ENCODE data around the gene SF3B1.
"Not testable (repeated sequence)": the region's sequence is repeated elsewhere in the genome, so short reads cannot be mapped to it uniquely, and the experiment has no call there.

Gene SF3B1

DNA sequence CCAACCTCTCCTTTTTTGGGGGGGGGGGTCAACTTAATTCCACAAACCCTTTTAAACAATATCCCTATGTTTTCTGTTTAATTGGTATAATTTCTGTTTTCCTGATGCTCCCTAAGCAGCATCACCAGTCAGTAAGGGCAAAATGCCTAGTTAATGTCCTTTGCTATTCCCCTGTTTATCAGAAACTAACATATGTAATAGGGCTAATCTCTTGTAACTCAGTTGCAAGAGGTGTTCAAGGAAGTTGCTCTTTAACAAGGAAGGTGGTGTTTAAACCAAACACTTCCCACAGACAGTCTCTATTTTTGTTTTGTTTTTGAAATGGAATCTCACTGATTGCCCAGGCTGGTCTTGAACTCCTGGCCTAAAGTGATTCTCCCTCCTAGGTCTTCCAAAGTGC lies 12.0 kb upstream of the SF3B1 start:
- H3K36me3 Mint-ChIP-seq = no peaks in the 10 kb centered on the region
- no peak overlapping the region for H3K27ac Mint-ChIP-seq
- H3K4me1 Mint-ChIP-seq = no peaks in the 10 kb centered on the region
- H3K4me3 Mint-ChIP-seq = no peak overlapping the region
- H3K9me3 Mint-ChIP-seq = no peaks in the 10 kb centered on the region
- no peaks in the 10 kb centered on the region for H3K27me3 Mint-ChIP-seq

DNA sequence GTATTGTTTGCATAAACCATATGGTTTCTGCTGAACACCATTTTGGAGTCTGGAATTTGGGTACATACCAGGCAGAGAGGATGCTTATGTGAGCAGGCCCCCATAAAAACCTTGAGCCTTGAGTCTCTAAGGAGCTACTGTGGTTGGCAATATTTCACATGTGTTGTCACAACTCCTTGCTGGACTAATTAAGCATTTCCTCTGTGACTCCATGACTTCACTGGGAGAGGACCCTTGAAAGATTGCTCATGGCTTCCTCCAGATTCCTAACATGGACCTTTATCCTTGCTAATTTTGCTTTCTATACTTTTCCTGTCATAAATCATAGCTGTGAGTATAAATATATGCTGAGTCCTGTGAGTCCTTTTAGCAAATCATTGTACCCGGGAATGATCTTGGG lies 10.9 kb upstream of the SF3B1 start:
- no peaks in the 10 kb centered on the region for H3K27me3 Mint-ChIP-seq
- H3K4me3 Mint-ChIP-seq = no peak overlapping the region
- H3K27ac Mint-ChIP-seq = no peak overlapping the region
- no peaks in the 10 kb centered on the region for H3K36me3 Mint-ChIP-seq
- no peaks in the 10 kb centered on the region for H3K9me3 Mint-ChIP-seq
- no peaks in the 10 kb centered on the region for H3K4me1 Mint-ChIP-seq

DNA sequence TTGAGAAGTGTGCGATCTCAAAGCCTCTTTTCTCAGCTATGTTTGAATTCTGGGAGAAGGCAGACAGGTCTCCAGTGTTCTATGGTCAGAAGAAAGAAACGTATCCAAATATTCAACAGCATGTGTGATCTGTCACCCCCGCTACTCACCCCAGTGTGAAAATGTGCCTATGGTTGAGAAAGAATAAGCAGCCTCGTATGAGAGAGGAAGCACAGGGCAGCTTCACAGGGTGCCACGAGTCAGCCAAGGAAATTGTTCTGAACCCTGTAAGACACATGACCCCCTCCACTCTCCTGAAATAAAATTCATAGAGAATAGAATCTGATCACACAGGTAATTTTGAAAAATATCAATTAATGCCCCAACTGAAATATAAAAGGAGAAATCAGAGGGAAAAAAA lies 8.0 kb upstream of the SF3B1 start:
- no peak overlapping the region for H3K27ac Mint-ChIP-seq
- no peaks in the 10 kb centered on the region for H3K36me3 Mint-ChIP-seq
- H3K4me3 Mint-ChIP-seq = no peak overlapping the region
- no peaks in the 10 kb centered on the region for H3K9me3 Mint-ChIP-seq
- H3K27me3 Mint-ChIP-seq = no peaks in the 10 kb centered on the region
- no peaks in the 10 kb centered on the region for H3K4me1 Mint-ChIP-seq

DNA sequence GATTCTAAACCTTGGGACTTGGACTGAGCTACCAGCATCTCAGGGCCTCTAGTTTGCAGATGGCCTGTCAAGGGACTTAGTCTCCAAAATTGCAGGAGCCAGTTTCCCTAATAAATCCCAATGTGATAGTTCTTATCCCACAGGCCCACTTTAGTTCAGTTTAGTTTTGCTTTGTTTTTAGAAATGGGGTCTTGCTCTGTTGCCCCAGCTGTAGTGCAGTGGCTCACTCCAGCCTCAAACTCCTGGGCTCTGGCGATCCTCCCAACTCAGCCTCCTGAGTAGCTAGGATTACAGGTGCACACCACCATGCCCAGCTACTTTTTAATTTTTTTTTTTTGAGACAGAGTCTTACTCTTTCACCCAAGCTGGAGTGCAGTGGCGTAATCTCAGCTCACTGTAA lies 2.6 kb upstream of the SF3B1 start:
- Mint-ChIP-seq H3K36me3 (peaks cover 10% of the 10 kb centered on the region), H3K27me3 (no peaks in the 10 kb centered on the region), H3K4me3 (peak overlapping the region; percentile 15), H3K4me1 (peaks cover 23% of the 10 kb centered on the region), H3K27ac (no peak overlapping the region), H3K9me3 (no peaks in the 10 kb centered on the region)

DNA sequence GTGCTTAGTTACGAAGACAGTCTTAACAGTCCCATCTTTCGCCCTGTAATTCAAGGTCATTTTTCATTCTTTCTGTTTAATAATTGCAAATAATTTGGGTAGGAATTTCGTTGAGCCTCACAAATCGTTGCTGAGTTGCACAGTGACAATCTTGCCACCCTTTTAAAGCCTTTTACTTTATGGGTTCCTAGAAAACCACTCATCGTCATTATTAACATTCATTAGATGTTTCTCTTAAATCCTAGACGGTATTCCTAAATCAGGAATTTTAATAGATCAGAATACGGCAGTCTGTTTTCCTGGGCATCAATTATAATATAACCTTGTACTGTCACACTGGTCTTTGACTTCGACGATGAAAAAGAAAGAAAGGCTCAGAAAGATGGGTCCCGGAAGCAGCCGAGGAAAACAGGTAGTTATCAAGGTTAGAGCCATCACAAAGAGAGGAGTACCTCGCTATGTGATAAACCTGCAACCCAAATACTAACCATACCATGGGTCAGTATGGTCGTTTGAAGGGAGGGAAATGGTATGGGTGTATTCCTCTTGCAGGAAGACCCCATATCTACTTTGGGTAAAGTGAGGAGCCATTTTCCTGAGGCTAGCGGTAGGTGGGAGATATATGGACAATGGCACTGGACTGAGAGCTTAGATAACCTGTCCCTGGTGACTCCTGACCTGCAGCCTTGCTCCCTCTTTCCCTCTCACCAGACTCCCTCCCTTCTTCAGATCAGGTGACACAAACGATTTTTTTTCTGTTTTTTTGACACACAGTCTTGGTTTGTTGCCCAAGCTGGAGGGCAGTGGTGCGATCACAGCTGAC lies 981 bp upstream of the SF3B1 start:
- peaks cover 39% of the 10 kb centered on the region for H3K4me1 Mint-ChIP-seq
- H3K4me3 Mint-ChIP-seq = peak overlapping the region; percentile 100
- H3K9me3 Mint-ChIP-seq = no peaks in the 10 kb centered on the region
- peak overlapping the region; percentile 100 for H3K27ac Mint-ChIP-seq
- H3K27me3 Mint-ChIP-seq = no peaks in the 10 kb centered on the region
- peaks cover 12% of the 10 kb centered on the region for H3K36me3 Mint-ChIP-seq

DNA sequence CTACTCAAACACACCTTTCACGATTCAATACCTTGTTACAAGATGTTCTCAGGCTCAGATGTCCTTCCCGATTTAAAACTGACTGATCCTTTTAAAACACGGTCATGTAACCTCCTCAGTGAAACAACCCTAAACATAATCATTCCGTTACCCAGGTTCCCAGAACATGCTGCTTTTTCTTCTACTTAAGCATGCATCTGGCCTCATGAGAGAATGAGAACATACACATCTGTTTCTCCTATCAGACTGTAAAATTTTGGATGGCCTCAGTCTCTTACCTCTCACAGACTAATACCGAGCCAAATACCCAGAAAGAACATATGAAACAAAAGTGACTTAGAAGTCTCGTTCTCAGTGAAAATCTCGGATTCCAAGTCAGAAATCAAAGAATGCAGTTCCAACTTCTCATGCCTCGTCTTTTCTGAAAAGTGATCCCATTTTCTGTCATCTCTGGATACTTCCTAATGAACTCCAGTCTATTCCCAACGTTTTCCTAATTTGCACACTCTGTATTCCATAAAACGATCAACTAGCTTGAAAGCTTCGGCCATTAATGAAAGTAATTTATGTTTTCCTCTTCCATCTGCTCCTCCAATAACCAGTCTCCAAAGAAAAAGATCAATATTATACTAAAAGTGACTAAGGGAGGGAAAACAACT lies 919 bp downstream of the SF3B1 start:
- H3K36me3 Mint-ChIP-seq = peaks cover 16% of the 10 kb centered on the region
- H3K4me1 Mint-ChIP-seq = peaks cover 56% of the 10 kb centered on the region
- no peaks in the 10 kb centered on the region for H3K27me3 Mint-ChIP-seq
- H3K27ac Mint-ChIP-seq = peak overlapping the region; percentile 100
- H3K4me3 Mint-ChIP-seq = peak overlapping the region; percentile 100
- no peaks in the 10 kb centered on the region for H3K9me3 Mint-ChIP-seq

DNA sequence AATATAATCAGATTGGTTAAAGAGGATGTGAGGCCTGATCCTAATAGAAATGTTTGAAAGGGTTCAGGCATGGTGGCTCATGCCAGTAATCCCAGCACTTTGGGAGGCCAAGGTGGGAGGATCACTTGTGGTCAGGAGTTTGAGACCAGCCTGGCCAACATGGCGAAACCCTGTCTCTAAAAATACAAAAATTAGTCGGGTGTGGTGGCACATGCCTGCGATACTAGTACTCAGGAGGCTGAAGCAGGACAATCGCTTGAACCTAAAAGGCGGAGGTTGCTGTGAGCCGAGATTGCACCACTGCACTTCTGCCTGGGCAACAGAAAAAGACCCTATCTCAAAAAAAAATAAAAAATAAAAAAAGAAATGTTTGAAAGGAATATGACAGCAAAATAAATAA lies 2.3 kb downstream of the SF3B1 start:
- H3K27me3 Mint-ChIP-seq, H3K9me3 Mint-ChIP-seq: not testable (repeated sequence)
- peak overlapping the region; percentile 17 for H3K27ac Mint-ChIP-seq
- peak overlapping the region; percentile 100 for H3K4me3 Mint-ChIP-seq
- peaks cover 16% of the 10 kb centered on the region for H3K36me3 Mint-ChIP-seq
- peaks cover 67% of the 10 kb centered on the region for H3K4me1 Mint-ChIP-seq

DNA sequence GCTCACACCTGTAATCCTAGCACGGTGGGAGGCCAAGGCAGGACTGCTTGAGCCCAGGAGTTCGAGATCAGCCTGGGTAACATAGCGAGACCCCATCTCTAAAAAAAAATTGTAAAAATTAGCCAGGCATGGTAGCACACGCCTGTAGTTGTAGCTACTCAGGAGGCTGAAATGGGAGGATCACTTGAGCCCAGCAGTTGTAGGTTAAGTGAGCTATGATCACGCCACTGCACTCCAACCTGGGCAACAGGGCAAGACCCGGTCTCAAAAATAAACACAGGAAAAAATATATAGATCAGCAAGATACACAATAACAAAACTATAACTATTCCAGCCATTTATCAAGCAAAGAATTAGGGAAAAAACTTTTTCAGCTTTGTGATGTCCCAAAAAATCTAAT lies 3.0 kb downstream of the SF3B1 start:
- Mint-ChIP-seq H3K36me3 (peaks cover 16% of the 10 kb centered on the region), H3K4me1 (peaks cover 73% of the 10 kb centered on the region), H3K4me3 (peak overlapping the region; percentile 100), H3K9me3 (no peaks in the 10 kb centered on the region), H3K27ac (no peak overlapping the region), H3K27me3 (no peaks in the 10 kb centered on the region)

DNA sequence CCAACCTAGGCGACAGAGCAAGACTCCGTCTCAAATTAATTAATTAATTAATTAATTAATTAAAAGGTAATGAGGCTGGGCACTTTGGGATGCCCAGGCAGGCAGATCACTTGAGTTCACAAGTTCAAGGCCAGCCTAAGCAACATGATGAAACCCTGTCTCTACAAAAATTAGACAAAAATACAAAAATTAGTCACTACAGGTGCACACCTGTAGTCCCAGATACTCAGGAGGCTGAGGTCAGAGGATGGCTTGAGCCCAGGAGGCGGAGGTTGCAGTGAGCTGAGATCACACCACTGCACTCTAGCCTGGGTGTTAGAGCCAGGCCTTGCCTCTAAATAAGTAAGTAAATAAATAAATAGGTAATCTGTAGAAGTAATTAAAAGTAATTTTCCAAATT lies 6.8 kb downstream of the SF3B1 start:
- Mint-ChIP-seq H3K27ac (no peak overlapping the region), H3K4me3 (no peak overlapping the region), H3K4me1 (peaks cover 88% of the 10 kb centered on the region), H3K9me3 (no peaks in the 10 kb centered on the region), H3K36me3 (peaks cover 6% of the 10 kb centered on the region), H3K27me3 (no peaks in the 10 kb centered on the region)

DNA sequence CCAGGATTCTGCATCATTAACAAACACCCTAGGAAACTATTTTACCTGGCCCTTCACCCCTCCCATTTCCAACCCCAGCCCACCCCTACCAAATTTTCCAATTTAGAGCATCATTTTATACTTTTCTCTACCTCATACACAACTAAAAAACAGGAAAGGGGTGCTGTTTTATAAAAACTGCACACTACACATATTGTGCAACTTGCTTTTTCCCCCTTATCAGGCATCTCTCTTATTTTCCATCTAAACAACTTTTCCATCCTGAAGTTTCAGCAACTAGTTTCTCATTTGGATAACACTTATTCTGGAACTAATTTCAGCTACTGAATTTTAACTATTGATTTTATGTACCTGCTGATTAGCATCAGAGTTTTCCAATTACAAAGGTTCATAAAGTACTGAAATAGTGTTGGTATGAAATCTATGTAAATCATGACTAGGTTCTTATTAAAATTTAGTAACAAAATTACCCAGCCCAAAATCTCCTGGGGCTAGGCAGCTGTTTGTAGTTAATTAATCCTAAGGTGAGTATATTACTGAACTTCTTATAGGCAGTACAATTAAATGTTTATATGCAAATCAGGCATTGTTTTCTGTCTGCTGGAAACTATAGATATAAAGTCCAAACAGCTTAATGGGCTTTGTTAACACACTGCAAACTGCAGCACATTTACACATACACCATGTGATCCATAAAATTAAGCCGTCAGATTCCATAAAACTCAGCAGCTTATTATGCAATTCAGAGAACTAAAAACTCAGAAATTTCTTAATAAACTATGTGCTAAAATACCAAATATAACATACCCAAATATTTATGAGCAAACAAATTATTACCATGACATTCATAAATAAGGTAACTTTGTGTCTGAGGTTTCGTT lies 7.9 kb downstream of the SF3B1 start:
- Mint-ChIP-seq H3K9me3 (no peaks in the 10 kb centered on the region), H3K4me3 (peak overlapping the region; percentile 77), H3K36me3 (peaks cover 6% of the 10 kb centered on the region), H3K27me3 (no peaks in the 10 kb centered on the region), H3K4me1 (peaks cover 80% of the 10 kb centered on the region), H3K27ac (peak overlapping the region; percentile 80)

DNA sequence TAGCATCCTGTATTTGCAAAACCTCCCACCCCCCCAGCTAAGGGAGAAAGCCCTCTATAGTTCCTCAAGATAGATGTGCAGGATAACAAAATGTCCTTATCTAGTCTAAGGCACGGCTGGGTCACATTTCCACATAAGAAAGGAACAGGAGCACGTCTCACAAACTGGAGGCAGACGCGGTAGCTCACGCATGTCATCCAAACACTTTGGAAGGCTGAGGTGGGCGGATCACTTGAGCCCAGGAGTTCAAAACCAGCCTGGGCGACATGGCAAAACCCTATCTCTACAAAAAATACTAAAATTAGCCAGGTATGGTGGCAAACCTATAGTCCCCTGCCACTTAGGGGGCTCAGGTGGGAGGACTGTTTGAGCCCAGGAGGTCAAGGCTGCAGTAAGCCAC lies 9.3 kb downstream of the SF3B1 start:
- Mint-ChIP-seq H3K9me3 (no peaks in the 10 kb centered on the region), H3K4me3 (peak overlapping the region; percentile 77), H3K36me3 (peaks cover 6% of the 10 kb centered on the region), H3K27me3 (no peaks in the 10 kb centered on the region), H3K27ac (peak overlapping the region; percentile 89), H3K4me1 (peaks cover 73% of the 10 kb centered on the region)

DNA sequence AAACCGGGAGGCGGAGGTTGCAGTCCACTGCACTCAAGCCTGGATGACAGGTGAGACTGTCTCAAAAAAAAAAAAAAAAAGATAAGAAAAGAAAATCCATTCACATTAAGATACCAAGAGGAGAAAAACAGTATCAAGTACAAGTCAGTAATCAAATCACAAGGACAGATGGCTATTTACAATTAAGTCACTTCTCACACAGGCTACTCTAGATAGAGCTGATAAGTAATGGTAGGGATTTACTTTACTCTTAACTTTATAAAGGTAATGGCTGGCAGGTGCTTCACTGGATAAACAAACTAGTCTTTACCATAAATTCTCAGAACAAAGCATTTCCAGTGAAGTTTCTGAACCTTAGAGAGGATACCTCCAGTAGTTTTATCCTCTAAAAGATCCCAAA lies 11.5 kb downstream of the SF3B1 start:
- Mint-ChIP-seq H3K27ac (no peak overlapping the region), H3K9me3 (no peaks in the 10 kb centered on the region), H3K36me3 (peaks cover 2% of the 10 kb centered on the region), H3K4me3 (no peak overlapping the region), H3K4me1 (peaks cover 62% of the 10 kb centered on the region), H3K27me3 (no peaks in the 10 kb centered on the region)

DNA sequence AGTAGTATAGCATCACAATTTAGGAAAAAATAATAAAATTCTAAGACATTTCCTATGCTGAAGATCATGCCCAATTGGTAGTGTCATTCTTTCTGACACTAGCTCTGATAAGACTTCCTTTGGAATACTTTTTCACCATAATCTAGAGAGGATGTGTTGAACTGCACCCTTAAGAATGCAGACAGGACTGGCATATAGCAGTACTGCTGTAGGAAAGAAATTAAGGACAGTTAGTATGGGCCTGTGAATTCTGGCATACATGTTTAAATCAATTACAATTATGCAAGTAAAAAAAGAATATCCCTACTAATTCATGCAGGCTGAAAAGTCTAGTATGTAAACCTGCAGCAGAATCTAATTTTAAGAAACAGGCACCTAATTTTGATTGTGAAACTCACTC lies 15.4 kb downstream of the SF3B1 start:
- Mint-ChIP-seq H3K9me3 (no peaks in the 10 kb centered on the region), H3K4me1 (peaks cover 40% of the 10 kb centered on the region), H3K27me3 (no peaks in the 10 kb centered on the region), H3K27ac (no peak overlapping the region), H3K4me3 (no peak overlapping the region), H3K36me3 (peaks cover 8% of the 10 kb centered on the region)

DNA sequence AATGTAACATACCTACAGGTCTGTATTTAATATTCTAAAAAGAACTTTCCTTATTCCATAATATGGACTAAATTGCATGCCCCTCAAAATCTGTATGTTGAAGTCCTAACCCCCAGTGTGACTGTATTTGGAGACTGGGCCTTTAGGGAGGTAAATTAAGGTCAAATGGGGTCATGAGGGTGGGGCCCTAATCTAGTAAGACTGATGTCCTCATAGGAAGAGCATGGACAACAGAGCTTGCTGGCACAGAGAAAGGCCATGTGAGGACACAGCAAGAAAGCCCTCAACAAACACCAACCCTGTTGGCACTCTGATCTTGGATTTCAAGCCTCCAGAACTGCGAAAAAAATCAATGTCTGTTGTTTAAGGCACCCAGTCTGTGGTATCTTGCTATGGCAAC lies 18.6 kb downstream of the SF3B1 start:
- Mint-ChIP-seq H3K4me3 (no peak overlapping the region), H3K36me3 (peaks cover 10% of the 10 kb centered on the region), H3K4me1 (peaks cover 25% of the 10 kb centered on the region), H3K27me3 (no peaks in the 10 kb centered on the region), H3K9me3 (no peaks in the 10 kb centered on the region), H3K27ac (no peak overlapping the region)

DNA sequence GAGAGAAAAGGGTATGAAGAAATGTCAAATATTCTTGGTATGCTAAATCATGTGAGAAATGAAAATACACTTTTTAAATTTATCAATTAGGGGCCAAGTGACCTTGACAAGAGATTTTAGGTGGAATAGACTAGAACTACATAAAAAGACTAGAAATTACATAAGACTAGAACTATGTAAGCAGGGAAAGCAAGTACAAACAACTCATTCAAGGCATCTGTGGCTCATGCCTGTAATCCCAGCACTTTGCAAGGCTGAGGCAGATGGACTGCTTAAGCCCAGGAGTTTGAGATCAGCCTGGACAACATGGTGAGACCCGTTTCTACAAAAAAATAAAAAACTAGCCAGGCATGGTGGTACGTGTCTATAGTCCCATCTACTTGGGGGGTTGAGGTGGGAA lies 20.3 kb downstream of the SF3B1 start:
- H3K4me3 Mint-ChIP-seq = no peak overlapping the region
- no peaks in the 10 kb centered on the region for H3K27me3 Mint-ChIP-seq
- H3K9me3 Mint-ChIP-seq = no peaks in the 10 kb centered on the region
- H3K36me3 Mint-ChIP-seq = peaks cover 11% of the 10 kb centered on the region
- H3K4me1 Mint-ChIP-seq = peaks cover 14% of the 10 kb centered on the region
- H3K27ac Mint-ChIP-seq = peak overlapping the region; percentile 66

DNA sequence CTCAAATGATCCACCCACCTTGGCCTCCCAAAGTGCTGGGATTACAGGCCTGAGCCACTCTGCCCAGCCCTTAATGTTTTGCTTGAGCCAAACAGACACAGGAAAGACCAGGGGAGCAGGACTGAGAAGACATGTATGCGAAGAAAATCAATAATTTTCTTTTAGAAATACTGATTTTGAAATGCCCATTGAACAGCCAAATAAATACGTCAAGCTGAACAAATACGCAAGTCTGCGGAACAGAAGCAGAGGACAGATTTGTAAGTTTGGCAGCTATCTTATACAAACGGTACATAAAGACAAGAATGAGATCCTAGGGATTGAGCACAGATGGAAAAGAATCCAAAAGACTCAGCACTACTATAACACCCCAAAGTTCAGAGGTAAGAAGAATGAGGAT lies 20.8 kb downstream of the SF3B1 start:
- no peaks in the 10 kb centered on the region for H3K27me3 Mint-ChIP-seq
- no peaks in the 10 kb centered on the region for H3K9me3 Mint-ChIP-seq
- peaks cover 14% of the 10 kb centered on the region for H3K4me1 Mint-ChIP-seq
- no peak overlapping the region for H3K4me3 Mint-ChIP-seq
- H3K27ac Mint-ChIP-seq = peak overlapping the region; percentile 66
- H3K36me3 Mint-ChIP-seq = peaks cover 11% of the 10 kb centered on the region

Data from activated naive CD4-positive, alpha-beta T cell treated with anti-CD3 and anti-CD28 coated beads, Interleukin-2, amount 50 U/mL, for 24 hours (primary cell).